Measurements from ENCODE around the gene MBIP.
"Not testable (repeated sequence)": the region's sequence is repeated elsewhere in the genome, so short reads cannot be mapped to it uniquely, and the experiment has no call there.

Gene MBIP

GRCh38 chr14:36320200-36320896 is at the start of gene MBIP:
TSS of gene MBIP (minus strand) at chr14:36320637. CDS start at chr14:36320588, 49 bp downstream.
- DNase-seq, result peak; percentile 97

DNA sequence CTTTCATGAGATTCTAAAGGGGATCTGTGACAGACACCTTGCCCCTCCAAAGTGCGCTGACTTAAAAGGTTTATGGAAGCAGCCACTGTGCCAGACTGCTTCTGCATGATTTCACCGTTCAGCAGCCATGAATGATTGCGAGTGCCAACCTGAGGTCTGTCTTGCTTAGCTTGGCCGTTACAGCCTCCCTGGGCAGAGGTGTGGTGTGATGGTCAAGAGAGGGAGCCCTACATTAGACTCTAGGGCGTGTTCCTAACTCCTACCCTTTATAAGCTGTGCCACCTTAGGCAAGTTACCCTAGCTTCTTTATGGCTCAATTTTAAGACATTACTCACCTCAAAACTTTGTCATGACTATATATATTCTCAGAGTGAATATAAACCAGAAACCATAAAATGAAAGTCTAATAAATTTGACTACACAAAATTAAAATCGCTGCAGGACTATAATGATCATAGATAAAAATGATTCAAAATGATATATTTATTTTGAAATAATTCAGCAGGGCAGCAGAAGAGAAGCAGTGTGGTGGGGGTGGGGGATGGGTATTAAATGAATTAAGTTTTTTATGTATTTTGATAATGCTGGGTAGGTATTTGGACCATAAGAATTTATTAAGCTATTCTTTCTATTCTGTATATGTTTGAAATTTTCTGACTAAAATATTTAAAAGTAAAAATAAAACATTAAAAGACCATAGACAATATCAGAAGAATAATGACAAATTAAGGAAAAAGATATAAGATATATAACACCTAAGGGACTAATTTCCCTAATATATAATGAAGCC is 47.7 kb upstream of the MBIP start:
- DNase-seq, result no peak

DNA sequence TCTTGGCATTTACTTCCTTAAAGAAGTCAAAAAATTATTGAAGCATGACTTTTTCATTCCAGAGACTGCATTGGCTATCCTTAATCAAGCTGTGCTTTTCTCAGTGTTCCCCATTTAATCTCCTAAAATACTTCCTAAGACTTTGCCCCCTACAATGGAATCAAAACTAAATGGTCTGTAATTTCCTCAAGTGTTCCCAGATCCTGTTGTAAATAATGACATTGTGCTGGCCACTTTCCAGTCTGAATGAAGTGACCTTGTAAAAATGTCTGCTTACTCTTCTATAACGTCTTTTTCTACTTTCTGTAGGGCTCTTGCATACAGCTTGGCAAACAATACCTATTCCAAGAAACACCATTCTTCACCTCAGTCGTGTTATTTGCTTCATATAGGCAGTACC is 45.3 kb upstream of the MBIP start:
- no peak for DNase-seq

DNA sequence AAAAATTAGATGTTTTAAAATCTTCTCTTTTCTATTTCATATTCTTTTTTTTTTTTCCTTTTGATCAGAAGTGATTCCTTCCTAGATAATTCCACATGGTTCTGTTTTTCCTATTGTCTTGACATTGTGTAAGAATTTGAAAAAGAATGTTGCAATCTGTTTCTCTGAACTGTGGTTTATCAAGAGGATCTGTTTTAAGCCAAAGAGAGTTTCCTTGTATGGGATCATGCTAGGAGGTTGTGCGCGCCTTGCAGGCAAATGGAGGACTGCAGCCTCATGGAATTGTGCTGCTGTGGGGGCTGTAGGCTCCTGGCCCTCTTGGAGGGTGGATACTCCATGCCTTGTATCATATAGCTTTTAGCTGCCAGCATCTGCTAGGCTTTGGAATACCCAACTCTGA is 43.3 kb upstream of the MBIP start:
- DNase-seq, result no peak

DNA sequence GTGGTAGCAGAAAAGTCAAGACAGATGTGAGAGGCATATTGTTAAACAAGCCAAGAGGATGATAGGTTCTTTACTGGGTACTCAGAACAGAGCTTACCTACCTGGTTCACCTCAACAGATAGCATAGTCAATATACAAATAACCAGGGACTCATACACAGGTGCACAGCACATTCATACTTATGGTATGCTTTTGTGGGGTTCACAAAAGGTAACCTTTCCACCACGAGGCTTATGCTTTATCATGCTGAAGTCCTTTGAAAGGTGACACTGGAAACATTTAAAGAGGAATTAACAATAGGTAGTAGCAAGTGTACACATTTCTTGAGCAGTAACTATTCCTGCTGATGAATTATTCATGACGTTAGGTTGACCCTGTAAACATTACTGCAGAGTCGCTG is 42.2 kb upstream of the MBIP start:
- no peak for DNase-seq

GRCh38 chr14:36361210-36361853 is 40.9 kb upstream of the MBIP start:
- no peak for DNase-seq

DNA sequence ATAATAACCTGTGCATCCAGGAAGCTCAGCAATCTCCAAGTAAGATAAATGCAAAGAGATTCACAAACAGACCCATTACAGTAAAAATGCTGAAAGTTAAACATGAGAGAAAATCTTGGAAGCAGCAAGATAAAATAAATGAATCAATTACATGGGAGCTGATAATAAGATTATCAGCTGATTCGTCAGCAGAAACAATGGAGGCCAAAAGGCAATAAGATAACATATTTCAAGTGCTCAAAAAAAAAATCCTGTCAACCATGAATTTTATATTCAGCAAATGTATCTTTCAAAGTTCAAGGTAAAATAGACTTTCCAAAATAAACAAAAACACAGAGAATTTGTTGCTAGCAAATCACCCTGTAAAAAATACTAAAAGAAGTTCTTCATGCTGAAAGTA is 36.4 kb upstream of the MBIP start:
- DNase-seq, result no peak

DNA sequence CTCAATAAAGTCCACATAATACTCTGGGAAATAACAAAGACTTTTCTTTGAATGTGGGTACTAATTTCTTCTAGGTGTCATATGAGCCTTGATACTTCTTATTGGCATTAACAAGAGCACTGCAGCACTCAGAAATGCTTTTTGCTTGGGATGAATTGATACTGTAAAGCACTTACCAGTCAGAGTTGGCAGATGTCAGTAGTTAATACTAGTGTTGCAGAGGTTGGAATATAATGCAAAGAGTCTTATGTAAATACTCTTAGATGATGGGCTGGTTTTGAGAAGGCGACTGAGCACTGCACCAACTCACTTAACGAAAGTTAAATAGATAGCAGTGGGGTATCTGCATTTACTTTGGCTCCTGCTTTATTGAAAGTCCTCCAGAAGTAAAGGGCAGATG is 25.6 kb upstream of the MBIP start:
- DNase-seq, result peak; percentile 61

DNA sequence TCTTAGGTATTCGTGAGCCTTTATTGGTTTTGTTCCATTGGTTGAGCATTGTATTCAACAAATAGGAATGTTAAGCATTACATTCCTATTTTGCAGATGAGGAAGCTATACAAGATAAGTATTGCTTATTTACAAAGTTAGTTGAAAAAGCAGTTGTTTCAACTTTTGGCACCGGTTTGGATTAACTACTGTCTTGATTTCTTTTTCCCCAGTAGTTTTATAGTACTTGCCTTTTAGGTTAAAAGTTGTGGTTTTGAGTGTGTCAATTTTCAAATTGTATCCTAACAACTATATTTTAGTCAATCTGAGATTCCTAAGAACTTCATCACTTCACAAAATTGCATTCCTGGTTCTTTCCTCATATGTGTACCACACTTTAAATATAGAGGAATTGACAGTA is 23.8 kb upstream of the MBIP start:
- DNase-seq, result no peak

DNA sequence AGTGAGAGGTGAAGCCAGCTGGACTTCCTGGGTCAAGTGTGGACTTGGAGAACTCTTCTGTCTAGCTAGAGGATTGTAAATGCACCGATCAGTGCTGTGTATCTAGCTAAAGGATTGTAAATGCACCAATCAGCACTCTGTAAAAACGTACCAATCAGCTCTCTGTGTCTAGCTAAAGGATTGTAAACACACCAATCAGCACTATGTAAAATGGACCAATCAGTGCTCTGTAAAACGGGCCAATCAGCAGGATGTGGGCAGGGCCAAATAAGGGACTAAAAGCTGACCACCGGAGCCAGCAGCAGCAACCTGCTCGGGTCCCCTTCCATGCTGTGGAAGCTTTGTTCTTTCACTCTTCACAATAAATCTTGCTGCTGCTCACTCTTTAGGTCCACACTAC is 21.4 kb upstream of the MBIP start:
- not testable (repeated sequence) for DNase-seq

- no peak for DNase-seq
Measured at GRCh38 chr14:36340276-36340890, 19.9 kb upstream of the MBIP start.

GRCh38 chr14:36339816-36340215 is 19.4 kb upstream of the MBIP start:
- DNase-seq, result no peak

GRCh38 chr14:36333119-36333518 is 12.7 kb upstream of the MBIP start:
- no peak for DNase-seq

DNA sequence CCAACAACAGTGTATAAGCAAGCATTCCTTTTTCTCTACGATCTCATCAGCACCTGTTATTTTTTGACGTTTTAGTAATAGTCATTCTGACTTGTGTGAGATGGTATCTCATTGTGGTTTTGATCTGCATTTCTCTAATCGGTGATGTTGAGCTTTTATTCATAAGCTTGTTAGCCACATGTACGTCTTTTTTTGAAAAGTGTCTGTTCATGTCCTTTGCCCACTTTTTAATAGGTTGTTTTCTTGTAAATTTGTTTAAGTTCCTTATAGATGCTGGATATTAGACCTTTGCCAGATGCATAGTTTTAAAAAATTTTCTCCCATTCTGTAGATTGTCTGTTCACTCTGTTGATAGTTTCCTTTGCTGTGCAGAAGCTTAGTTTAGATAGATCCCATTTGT is 7.1 kb upstream of the MBIP start:
- DNase-seq, result not testable (repeated sequence)

GRCh38 chr14:36325853-36326252 is 5.4 kb upstream of the MBIP start:
- no peak for DNase-seq

GRCh38 chr14:36324897-36325296 is 4.5 kb upstream of the MBIP start:
- no peak for DNase-seq

DNA sequence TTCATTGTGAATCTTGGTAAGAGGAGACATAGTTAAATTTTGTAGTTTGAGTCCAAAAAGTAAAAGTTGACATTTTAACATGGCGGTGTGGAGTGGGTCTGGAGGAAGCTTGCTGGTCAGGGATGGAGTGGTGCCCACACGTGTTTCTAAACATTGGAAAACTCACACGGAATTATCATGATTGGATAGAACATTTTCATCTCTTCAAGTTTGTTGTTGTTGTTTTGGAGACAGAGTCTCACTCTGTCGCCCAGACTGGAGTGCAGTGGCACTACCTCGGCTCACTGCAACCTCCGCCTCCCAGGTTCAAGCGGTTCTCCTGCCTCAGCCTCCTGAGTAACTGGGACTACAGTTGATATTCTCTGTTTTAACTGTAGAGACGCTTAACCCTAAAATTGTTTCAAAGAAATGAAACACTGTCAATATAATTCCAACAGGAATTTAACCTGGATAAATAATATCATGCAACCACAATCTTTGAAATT is 502 bp upstream of the MBIP start:
- no peak for DNase-seq

DNA sequence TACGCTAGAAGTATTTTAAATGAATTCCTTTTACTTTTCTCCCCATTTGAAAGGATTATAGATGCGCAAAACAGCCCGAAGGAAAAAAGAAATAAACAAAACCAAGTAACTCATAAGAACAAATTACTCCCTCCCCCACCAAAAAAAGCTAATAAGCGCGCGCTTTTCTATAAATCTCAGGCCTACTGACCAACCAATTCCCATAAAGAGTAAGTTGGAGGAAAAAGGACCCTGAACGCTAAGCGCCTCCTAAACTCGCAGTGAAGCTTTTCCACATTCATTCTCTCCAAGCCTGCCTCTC is 588 bp downstream of the MBIP start:
- DNase-seq, result no peak

GRCh38 chr14:36317650-36318049 is 2.8 kb downstream of the MBIP start:
- DNase-seq, result no peak

DNA sequence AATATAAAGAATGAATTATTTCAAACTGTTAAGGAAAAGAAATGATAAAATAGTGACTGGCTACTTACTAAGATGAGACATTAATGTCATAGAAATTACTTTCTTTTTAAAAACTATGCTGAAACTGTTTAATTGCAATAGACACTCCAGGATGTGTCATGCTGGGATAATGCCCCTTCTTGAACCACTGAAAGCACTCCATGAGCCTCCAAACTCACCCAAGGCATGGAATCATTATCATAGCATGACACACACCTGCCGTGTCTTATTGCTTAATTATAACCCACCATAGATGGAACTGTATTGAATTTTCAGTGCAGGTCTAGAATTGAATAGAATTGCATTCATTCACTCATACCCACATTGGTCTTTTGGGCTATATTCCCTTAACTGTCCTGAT is 4.3 kb downstream of the MBIP start:
- DNase-seq, result no peak

- DNase-seq, result no peak
Measured at GRCh38 chr14:36315159-36315853, 5.1 kb downstream of the MBIP start.

- DNase-seq, result no peak
Measured at GRCh38 chr14:36313898-36314297, 6.5 kb downstream of the MBIP start.

- no peak for DNase-seq
Measured at GRCh38 chr14:36313206-36313605, 7.2 kb downstream of the MBIP start.

Data from NCI-H2171 treated with DMSO at 0.1 percent for 48 hours (cell line).